Measurements from ENCODE around the gene CNTNAP2. TPM values are rescaled to one million over a fixed set of nuclear protein-coding genes. Genes with fewer than 3 reads are reported as not detected.

The CNTNAP2 gene
- total and polyA plus RNA-seq, 2 of the 8 experiments (the other 6 are each of a cell fraction or from before 2014, with no cell fraction given) = 27.9 to 71.0 TPM

GRCh38 chr7:147997636-147998035 lies 1881.0 kb downstream of the CNTNAP2 start:
- no peaks in the 10 kb centered on the region for H3K23me2 ChIP-seq (ENCODE audit: low read depth, low read length)
- H2BK12ac ChIP-seq (ENCODE audit: low read depth, low read length) = no peak overlapping the region
- H3K14ac ChIP-seq (ENCODE audit: insufficient read length) = no peak overlapping the region
- peaks cover 0 to 4% (median 3%) of the 10 kb centered on the region in 4 experiments; a peak in 3 of 7 replicates for H3K4me1 ChIP-seq (replicated peaks in 1 of 4; ENCODE audit: control insufficient read depth in 3 of 4, insufficient read depth in 4 of 4, low read length in 3 of 4)
- H4K91ac ChIP-seq (replicated peaks; ENCODE audit: insufficient read length, low read length) = no peak overlapping the region
- no peak overlapping the region for H2AK5ac ChIP-seq (ENCODE audit: low read depth, low read length)
- H3K4me2 ChIP-seq (ENCODE audit: insufficient read depth in 1 of 2, low read depth in 2 of 2, low read length in 2 of 2) = no peak overlapping the region
- FAIRE-seq (no peak), DNase-seq (ENCODE audit: low read depth in 1 of 2, low spot score in 2 of 2) (no peak)
- H3K9me3 ChIP-seq (ENCODE audit: insufficient read depth in 2 of 2, low read depth in 1 of 2, low read length in 1 of 2) = no peaks in the 10 kb centered on the region; a peak in 1 of 4 replicates
- no peaks in the 10 kb centered on the region for H4K20me1 ChIP-seq (replicated peaks in 1 of 2; ENCODE audit: control insufficient read depth in 1 of 2, insufficient read depth in 2 of 2, low read length in 2 of 2)
- H3K18ac ChIP-seq (ENCODE audit: extremely low read depth, low read length) = no peak overlapping the region
- no peak overlapping the region for H3K27ac ChIP-seq (ENCODE audit: low read depth, low read length)
- no peak overlapping the region for H2AFZ ChIP-seq (ENCODE audit: low read length)
- no peaks in the 10 kb centered on the region for H3K36me3 ChIP-seq (ENCODE audit: control insufficient read depth in 2 of 4, insufficient read depth in 4 of 4, low read length in 3 of 4)
- no peaks in the 10 kb centered on the region for H3K79me2 ChIP-seq (ENCODE audit: control insufficient read depth in 1 of 2, insufficient read depth in 2 of 2, low read length in 2 of 2)
- no peak overlapping the region for H3K56ac ChIP-seq (replicated peaks; ENCODE audit: insufficient read length, low read depth, low read length)
- H2BK120ac ChIP-seq (replicated peaks; ENCODE audit: low read depth, low read length) = no peak overlapping the region
- no peak overlapping the region for H2BK15ac ChIP-seq (ENCODE audit: low read length)
- POLR2A ChIA-PET (ENCODE audit: partially characterized antibody) = no interaction called here
- CTCF ChIA-PET (ENCODE audit: partially characterized antibody) = no interaction called here
- 86% methylated on average over 10 of the region's 10 CpGs; no CpG with 5 or more reads in 1 of the 2 experiments for WGBS, 2 experiments (ENCODE audit: extremely low coverage in 1 of 2, insufficient coverage in 1 of 2, insufficient read length in 1 of 2, insufficient replicate concordance in 2 of 2, low coverage in 1 of 2, low lambda C conversion rate in 2 of 2, missing lambda C conversion rate in 1 of 2)
- no peak overlapping the region for H3K23ac ChIP-seq (ENCODE audit: insufficient read length)
- H3K79me1 ChIP-seq (ENCODE audit: low read depth, low read length) = no peaks in the 10 kb centered on the region
- no peak overlapping the region for H3K4ac ChIP-seq (replicated peaks; ENCODE audit: insufficient read length, low read depth, low read length)
- H3K4me3 ChIP-seq (ENCODE audit: extremely low read depth in 1 of 4, insufficient read depth in 2 of 4, low read depth in 3 of 4, low read length in 4 of 4) = no peak overlapping the region
- H2BK20ac ChIP-seq (ENCODE audit: low read length) = no peak overlapping the region
- no peak overlapping the region for H4K8ac ChIP-seq (ENCODE audit: extremely low read depth, insufficient read depth, low read length)
- H2BK5ac ChIP-seq (ENCODE audit: low read depth, low read length) = no peak overlapping the region
- no peaks in the 10 kb centered on the region; a peak in 1 of 7 replicates for H3K27me3 ChIP-seq (replicated peaks in 1 of 4; ENCODE audit: control insufficient read depth in 3 of 4, extremely low read depth in 1 of 4, insufficient read depth in 3 of 4, low read length in 3 of 4)
- no peak overlapping the region for H3K9ac ChIP-seq (replicated peaks in 1 of 4; ENCODE audit: extremely low read depth in 1 of 4, low read depth in 3 of 4, low read length in 3 of 4)
- no peak overlapping the region for H4K5ac ChIP-seq (ENCODE audit: insufficient read length, low read depth, low read length)
- TF ChIP-seq CBX8 (IDR thresholded peaks at IDR 0.05; ENCODE audit: borderline replicate concordance, low read depth, low read length) (no peak), SRF (IDR thresholded peaks at IDR 0.05; ENCODE audit: low read depth, low read length) (no peak), KDM5A (IDR thresholded peaks at IDR 0.05; ENCODE audit: low read length) (no peak), RFX5 (IDR thresholded peaks at IDR 0.05; ENCODE audit: borderline replicate concordance, low read depth, low read length) (no peak), SIN3A (conservative IDR thresholded peaks at IDR 0.05 in 1 of 2, IDR thresholded peaks at IDR 0.05 in 1 of 2; ENCODE audit: low read depth in 1 of 2, low read length in 2 of 2) (no peak), RAD21 (IDR thresholded peaks at IDR 0.05 in 1 of 2, conservative IDR thresholded peaks at IDR 0.05 in 1 of 2; ENCODE audit: low read depth in 2 of 2, low read length in 2 of 2) (no peak), POLR2A (IDR thresholded peaks at IDR 0.05; ENCODE audit: control extremely low read depth in 1 of 2, low read depth in 2 of 2, low read length in 2 of 2) (no peak), KDM1A (IDR thresholded peaks at IDR 0.05; ENCODE audit: borderline replicate concordance, low read length) (no peak), SAP30 (IDR thresholded peaks at IDR 0.05; ENCODE audit: insufficient read depth, insufficient replicate concordance, low read length) (no peak), GABPA (IDR thresholded peaks at IDR 0.05; ENCODE audit: borderline replicate concordance, insufficient read depth, low read length) (no peak), JUN (IDR thresholded peaks at IDR 0.05; ENCODE audit: low read depth, low read length) (no peak)
